Type B pancreatic cell (in vitro differentiated cells): ENCODE data around the gene DNAL4. TPM values are rescaled to one million over a fixed set of nuclear protein-coding genes. Genes with fewer than 3 reads are reported as not detected.

Experiments
- DNase-seq: peaks from one replicate; pipeline ENCODE4 v3.0.0; 2021; ENCODE audit warnings: mixed read lengths; ENCODE audit not compliant: unreplicated experiment; ENCODE audit errors: extremely low spot score
- H3K27ac Mint-ChIP-seq: 2 replicates; pipeline ENCODE4 v1.8.0; 2021; ENCODE audit warnings: mild to moderate bottlenecking, mixed read lengths
- H3K27me3 Mint-ChIP-seq: 2 replicates; pipeline ENCODE4 v1.8.0; 2021; ENCODE audit warnings: mixed read lengths
- H3K36me3 Mint-ChIP-seq: 2 replicates; pipeline ENCODE4 v1.8.0; 2021; ENCODE audit warnings: mixed read lengths
- H3K4me1 Mint-ChIP-seq: one replicate; pipeline ENCODE4 v1.8.0; 2021; ENCODE audit warnings: mixed read lengths; ENCODE audit not compliant: unreplicated experiment
- H3K4me3 Mint-ChIP-seq: 2 replicates; pipeline ENCODE4 v1.8.0; 2021; ENCODE audit warnings: mild to moderate bottlenecking, mixed read lengths
- H3K9me3 Mint-ChIP-seq: 2 replicates; pipeline ENCODE4 v1.8.0; 2021; ENCODE audit warnings: mixed read lengths
- CTCF ChIP-seq: fragments of 200-600 bp; sonication (generic); conservative IDR thresholded peaks from 2 replicates; pipeline ENCODE4 v1.5.0; 2021; ENCODE audit warnings: antibody characterized with exemption, mild to moderate bottlenecking
- total RNA-seq: library from RNA; stranded (reverse); gene quantifications from 2 replicates; pipeline ENCODE4 v1.2.1, GENCODE V29; 2021; ENCODE audit warnings: low replicate concordance

Gene DNAL4
- total RNA-seq, 1 donor from 2014 or later, result 23.9 TPM

- H3K9me3 Mint-ChIP-seq, result no peaks in the 10 kb centered on the region
- peaks cover 29% of the 10 kb centered on the region for H3K4me1 Mint-ChIP-seq
- TF ChIP-seq CTCF, result no peak
- DNase-seq, result no peak
- H3K27ac Mint-ChIP-seq, result no peak overlapping the region
- H3K36me3 Mint-ChIP-seq, result peaks cover 3% of the 10 kb centered on the region
- no peaks in the 10 kb centered on the region for H3K27me3 Mint-ChIP-seq
- H3K4me3 Mint-ChIP-seq, result no peak overlapping the region
Observed at GRCh38 chr22:38786631-38787030, 7.3 kb downstream of the DNAL4 start.

- H3K4me1 Mint-ChIP-seq, result peaks cover 29% of the 10 kb centered on the region
- H3K36me3 Mint-ChIP-seq, result peaks cover 3% of the 10 kb centered on the region
- no peak for DNase-seq
- no peaks in the 10 kb centered on the region for H3K27me3 Mint-ChIP-seq
- no peak overlapping the region for H3K27ac Mint-ChIP-seq
- no peak for TF ChIP-seq CTCF
- no peaks in the 10 kb centered on the region for H3K9me3 Mint-ChIP-seq
- no peak overlapping the region for H3K4me3 Mint-ChIP-seq
Observed at GRCh38 chr22:38784856-38785255, 9.1 kb downstream of the DNAL4 start.

GRCh38 chr22:38784035-38784434, 9.9 kb downstream of the DNAL4 start:
- no peak for DNase-seq
- no peak overlapping the region for H3K4me3 Mint-ChIP-seq
- peaks cover 29% of the 10 kb centered on the region for H3K4me1 Mint-ChIP-seq
- no peak for TF ChIP-seq CTCF
- H3K36me3 Mint-ChIP-seq, result peaks cover 3% of the 10 kb centered on the region
- no peaks in the 10 kb centered on the region for H3K27me3 Mint-ChIP-seq
- H3K9me3 Mint-ChIP-seq, result no peaks in the 10 kb centered on the region
- no peak overlapping the region for H3K27ac Mint-ChIP-seq

- Mint-ChIP-seq H3K4me3 (no peak overlapping the region), H3K27ac (no peak overlapping the region), H3K36me3 (peaks cover 3% of the 10 kb centered on the region), H3K27me3 (no peaks in the 10 kb centered on the region), H3K9me3 (no peaks in the 10 kb centered on the region), H3K4me1 (peaks cover 26% of the 10 kb centered on the region)
- no peak for TF ChIP-seq CTCF
- no peak for DNase-seq
Observed at GRCh38 chr22:38783095-38783615, 10.8 kb downstream of the DNAL4 start.

- H3K4me3 Mint-ChIP-seq, result no peak overlapping the region
- TF ChIP-seq CTCF, result no peak
Observed at GRCh38 chr22:38782402-38783094, 11.4 kb downstream of the DNAL4 start.

More at GRCh38 chr22:38782402-38783094, 11.4 kb downstream of the DNAL4 start:
- Mint-ChIP-seq H3K9me3 (no peaks in the 10 kb centered on the region), H3K4me1 (peaks cover 26% of the 10 kb centered on the region), H3K27me3 (no peaks in the 10 kb centered on the region), H3K27ac (no peak overlapping the region), H3K36me3 (peaks cover 3% of the 10 kb centered on the region)
- no peak for DNase-seq
